GM12801 (cell line): ENCODE results near the gene ZBTB33.

Source experiments
- CTCF ChIP-seq: IDR thresholded peaks from one replicate; pipeline ENCODE4 v1.5.1; 2011; ENCODE audit warnings: control low read depth; ENCODE audit not compliant: insufficient read length; ENCODE audit errors: extremely low read depth

The ZBTB33 gene

GRCh38 chrX:120250522-120251271, at the start of gene ZBTB33:
Gene ZBTB33, plus strand, starts transcription at chrX:120250812. Its CDS starts 2,604 bp downstream, at chrX:120253416.
- no peak for TF ChIP-seq CTCF

GRCh38 chrX:120200851-120201250, 49.8 kb upstream of the ZBTB33 start:
- TF ChIP-seq CTCF, result no peak

- no peak for TF ChIP-seq CTCF
Measured at GRCh38 chrX:120205816-120206753, 44.5 kb upstream of the ZBTB33 start.

- no peak for TF ChIP-seq CTCF
Measured at GRCh38 chrX:120207009-120207605, 43.5 kb upstream of the ZBTB33 start.

GRCh38 chrX:120213438-120214265, 37.0 kb upstream of the ZBTB33 start:
- TF ChIP-seq CTCF, result no peak

- TF ChIP-seq CTCF, result no peak
Measured at GRCh38 chrX:120223374-120223773, 27.2 kb upstream of the ZBTB33 start.
